HG03280 (cell line): Measurements from ENCODE around the gene ARID3A.
A peak's percentile ranks its signal among the peaks of the same experiment; 100 is the strongest.

ENCODE experiments used
- ATAC-seq: cut with Tn5 transposase; IDR thresholded peaks from one replicate; pipeline ENCODE4 v1.9.1; 2021; ENCODE audit warnings: mild to moderate bottlenecking, moderate library complexity; ENCODE audit not compliant: unreplicated experiment

The ARID3A gene

DNA sequence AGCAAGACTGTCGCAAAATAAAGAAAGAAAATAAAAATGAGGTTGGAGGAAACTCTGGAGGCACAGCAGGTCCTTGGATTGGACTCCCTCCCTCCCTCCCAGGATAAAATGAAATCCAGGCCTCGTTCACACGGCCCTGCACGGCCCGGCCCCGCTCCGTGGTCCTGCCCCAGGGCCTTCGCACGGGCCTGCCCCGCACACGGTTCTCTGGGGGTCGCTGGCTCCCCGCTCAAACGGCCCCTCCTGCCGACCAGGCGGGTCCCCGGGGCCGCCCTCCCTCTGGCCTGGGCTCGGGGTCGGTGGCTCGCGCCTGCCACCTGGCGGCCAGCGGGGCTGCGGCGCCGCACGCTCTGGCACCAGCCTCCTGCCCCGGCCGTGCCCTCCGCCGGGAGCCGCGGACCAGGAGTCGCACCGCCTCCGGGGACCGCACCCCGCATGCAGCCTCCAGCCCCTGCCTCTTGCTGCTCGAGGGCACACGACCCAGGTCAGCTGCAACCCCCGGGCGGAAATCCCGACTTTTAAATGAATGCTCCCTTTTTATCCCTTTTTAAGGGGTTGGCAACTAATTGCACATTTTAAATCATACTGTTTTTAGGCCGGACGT is 56.8 kb downstream of the ARID3A start:
- peak; percentile 63 for ATAC-seq

DNA sequence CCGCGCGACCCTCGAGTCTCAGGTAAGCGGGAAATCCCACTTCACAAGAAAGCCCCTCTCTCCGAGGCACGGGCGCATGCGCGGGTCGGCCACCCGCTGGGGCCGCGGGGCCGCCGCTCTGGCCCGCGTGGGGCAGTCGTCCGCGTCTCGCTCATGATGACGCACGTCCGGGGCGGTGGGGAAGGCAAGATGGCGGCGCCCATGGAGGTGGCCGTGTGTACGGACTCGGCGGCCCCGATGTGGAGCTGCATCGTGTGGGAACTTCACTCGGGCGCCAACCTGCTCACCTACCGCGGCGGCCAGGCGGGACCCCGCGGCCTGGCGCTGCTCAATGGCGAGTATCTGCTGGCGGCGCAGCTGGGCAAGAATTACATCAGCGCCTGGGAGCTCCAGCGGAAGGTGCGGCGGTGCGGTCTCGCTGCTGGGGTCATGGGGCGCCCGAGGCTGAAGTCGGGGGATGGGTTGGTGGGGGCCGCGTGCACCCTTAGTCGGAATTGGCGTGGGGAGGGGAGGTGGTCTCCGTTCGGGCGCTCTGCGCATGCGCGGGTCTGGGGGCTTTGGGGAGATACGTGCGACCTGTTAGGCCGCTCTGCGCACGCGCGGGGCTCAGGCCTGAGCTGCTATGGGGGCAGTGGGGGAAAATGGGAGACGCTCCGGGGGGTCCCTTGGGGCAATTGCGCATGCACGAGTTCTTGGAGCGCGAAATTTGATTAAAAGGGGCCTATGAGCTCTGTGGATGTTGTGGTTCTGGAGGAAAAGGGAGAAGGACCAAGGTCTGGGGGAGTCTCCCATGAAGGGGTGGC is 58.5 kb downstream of the ARID3A start, which contains the start of gene WDR18:
Gene WDR18 (plus strand): TSS at position 181 of the 803 bp plus-strand sequence. CDS start 9 bp downstream, at position 190.
- peak; percentile 80 for ATAC-seq

DNA sequence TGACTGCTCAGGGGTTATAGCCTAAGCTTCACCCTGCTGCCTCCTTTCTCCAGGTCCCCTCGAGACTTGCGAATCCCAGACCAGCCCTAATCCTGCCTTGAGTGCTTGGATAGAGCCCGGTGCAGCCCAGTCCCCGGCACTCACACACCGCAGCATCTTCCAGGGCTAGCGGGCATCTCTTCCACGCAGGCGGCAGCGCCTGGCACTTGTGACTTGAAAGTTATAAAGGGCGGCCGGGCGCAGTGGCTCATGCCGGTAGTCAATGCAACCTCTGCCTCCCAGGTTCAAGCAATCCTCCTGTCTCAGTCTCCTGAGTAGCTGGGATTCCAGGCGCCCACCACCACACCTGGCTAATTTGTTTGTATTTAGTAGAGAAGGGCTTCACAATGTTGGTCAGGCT is 60.2 kb downstream of the ARID3A start:
- no peak for ATAC-seq

DNA sequence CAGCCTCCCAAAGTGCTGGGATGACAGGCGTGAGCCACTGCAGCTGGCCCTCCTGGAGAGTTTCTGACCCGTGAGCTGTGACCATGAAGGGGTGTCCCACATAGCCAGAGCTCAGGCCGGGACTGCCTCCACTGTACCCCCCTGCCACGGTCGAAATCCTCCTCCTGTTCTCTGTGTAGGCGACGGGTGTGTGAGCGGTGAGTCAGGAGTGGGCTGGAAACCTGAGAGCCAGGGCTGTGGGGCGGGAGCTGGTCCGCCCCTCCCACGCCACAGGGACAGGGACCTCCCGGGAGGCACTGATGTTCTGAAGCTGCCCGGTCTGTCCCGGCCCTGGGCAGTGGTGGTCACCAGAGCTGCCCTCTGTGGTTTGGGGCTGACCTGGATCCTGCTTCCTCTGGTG is 62.2 kb downstream of the ARID3A start:
- no peak for ATAC-seq

DNA sequence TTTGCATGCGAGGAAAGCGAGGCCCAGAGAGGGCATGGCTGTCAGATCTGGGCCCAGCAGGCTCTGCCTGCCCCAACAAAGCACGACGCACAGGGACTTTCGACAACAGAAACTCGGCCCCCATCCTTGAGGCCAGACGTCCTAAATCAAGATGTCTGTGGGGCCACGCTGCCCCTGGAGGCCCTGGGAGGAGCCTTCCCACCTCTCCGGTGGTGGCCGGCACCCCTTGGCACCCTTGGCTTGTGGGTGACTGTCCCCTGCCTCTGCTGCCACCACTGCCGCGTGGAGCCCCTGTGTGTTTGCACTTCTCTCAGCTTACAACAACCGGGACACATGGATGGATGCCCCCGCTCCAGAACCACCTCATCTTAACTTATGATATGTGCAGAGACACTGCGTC is 62.7 kb downstream of the ARID3A start:
- ATAC-seq = no peak

DNA sequence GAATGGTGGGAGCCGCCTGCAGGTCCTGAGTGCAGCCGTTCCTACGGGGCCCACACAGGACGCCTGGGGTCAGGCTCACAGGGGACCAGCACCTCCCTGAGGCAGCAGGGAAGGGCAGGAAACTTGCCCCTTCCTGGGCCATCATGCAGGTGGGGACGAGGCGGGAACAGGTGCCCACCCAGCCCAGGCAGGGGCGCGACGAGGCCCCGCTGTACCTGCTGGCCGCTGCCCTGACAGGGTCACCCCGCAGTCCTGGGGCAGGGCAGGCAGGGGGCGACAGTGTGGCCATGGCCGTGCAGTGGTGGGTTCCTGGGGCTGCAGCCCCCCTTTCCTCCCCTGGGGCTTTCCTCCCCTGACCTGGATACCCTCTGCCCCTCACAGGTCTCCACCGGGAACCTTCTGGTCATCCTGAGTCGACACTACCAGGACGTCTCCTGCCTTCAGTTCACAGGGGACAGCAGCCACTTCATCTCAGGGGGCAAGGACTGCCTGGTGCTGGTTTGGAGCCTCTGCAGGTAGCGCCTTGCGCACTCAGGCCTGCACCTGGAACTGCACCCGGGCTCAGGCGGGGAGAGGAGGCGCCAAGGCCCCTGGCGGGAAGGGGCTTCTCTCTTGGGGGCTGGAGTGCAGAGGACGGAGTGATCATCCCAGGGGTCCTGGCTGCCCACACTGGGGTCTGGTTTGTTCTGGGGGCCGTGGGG is 63.7 kb downstream of the ARID3A start:
- ATAC-seq = no peak

DNA sequence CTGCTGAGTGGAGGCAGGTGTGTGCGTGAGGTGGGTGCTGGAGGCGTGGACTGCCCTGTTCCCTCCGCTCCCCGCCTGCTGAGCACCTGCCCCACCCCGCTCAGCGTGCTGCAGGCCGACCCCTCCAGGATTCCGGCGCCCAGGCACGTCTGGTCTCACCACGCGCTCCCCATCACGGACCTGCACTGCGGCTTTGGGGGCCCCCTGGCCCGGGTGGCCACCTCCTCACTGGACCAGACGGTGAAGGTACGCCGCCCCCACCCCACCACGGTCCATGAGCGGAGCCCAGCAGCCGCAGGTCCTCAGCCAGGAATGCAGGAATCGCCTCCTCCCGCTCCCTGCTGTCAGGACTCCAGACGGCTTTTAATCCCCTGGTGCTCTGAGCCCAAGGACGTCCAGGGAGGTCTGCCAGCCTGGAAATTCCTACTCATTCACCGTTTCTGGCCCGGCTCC is 64.3 kb downstream of the ARID3A start:
- no peak for ATAC-seq

DNA sequence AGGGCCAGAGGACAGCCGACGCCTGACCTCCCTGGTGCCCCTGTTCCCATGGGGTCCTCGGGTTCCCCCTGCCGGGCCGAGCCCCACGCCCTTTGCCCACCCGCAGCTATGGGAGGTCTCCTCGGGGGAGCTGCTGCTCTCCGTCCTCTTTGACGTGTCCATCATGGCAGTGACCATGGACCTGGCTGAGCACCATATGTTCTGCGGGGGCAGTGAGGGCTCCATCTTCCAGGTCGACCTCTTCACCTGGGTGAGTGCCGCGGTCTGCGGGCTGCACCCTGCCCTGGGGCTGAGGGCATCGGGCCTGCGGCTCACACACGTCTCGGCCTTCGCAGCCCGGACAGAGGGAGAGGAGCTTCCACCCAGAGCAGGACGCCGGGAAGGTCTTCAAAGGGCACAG is 64.9 kb downstream of the ARID3A start:
- no peak for ATAC-seq

DNA sequence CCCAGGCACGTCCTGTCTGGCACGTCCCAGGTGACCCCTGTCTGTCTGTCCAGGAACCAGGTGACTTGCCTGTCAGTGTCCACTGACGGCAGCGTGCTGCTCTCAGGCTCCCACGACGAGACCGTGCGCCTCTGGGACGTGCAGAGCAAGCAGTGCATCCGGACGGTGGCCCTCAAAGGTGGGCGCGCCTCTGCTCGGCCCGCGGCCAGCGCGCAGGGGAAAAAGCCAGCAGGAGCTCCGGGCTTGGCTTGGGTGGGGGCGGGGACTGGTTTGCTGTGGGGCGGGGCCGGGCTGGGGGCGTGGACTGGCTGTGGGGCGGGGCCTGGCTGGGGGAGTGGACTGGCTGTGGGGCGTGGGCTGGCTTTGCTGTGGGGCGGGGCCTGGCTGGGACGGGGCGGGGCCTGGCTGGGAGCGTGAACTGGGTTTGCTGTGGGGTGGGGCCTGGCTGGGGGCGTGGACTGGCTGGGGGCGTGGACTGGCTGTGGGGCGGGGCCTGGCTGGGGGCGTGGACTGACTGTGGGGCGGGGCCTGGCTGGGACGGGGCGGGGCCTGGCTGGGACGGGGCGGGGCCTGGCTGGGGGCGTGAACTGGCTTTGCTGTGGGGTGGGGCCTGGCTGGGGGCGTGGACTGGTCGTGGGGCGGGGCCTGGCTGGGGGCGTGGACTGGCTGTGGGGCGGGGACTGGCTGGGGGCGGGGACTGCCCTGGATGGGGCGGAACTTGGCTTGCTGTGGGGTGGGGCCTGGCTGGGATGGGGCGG is 65.5 kb downstream of the ARID3A start:
- no peak for ATAC-seq

DNA sequence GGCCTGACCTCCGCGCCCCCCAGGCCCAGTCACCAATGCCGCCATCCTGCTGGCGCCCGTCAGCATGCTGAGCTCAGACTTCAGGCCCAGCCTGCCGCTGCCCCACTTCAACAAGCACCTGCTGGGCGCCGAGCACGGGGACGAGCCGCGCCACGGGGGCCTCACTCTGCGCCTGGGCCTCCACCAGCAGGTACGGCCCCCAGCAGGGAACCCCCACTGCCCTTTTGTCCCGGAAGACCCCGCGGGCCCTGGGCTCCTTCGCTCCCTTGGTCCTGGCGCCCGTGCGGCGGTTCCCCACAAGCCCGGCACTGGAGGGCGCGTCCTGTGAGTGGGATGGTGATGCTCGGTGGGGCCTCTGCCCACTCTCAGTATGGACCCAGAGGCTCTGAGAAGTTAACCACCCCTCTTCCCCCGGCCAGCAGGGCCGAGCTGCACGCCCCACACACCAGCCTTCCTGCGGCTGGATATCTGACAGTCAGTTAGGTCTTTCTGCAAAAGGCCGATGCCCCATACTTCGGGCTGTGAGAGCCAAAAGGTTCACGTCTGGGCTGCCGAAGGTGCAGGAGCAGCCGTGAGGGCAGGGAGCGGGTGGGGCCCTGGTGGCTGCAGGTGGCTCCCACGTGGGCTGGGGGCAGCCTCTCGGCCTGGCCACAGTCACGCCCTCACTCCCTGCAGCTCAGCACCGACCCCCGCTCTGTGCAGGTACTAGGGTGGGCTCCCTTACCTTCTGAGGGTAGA is 66.3 kb downstream of the ARID3A start:
- no peak for ATAC-seq

DNA sequence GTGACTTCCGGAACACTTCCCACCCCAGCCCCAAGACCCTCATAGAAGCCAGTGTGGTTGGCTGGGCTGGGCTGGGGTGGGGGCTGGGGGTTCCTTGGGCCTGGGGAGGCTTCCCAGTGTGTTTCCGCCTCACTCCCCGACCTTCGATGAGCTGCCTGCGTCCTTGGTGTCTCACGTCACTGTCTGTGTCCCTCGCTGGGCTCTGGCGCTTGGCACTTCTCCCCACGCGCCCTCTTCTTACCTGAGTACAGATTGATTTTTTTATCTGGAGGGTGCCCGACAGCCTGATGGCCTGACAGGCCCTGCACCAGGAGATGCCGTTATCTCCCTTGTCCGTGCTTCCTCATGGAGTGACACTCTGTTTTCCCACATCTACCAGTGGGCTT is 66.8 kb downstream of the ARID3A start:
- no peak for ATAC-seq

DNA sequence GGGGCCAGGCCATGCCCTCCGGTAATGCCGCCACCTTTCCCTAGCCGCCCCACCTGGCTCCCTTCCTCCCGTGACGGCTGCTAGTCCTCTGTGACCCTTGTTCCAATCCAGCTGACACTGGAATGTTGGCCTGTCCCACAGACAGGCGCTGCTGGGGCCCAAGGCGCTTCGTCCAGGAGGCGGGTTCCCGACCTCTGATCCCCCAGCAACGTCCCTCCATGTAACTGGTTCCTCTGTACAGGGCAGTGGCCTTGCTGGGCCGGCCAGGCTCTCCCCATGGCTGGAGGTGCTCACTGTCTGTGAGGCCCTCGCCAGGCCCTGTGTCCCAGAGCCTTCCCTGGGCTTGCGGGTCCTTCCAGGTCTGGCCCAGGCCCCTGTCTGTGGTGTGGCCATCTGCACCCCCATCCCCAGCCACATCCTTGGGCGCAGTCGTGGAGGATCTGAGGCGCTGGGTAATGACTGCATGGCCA is 67.6 kb downstream of the ARID3A start:
- no peak for ATAC-seq

DNA sequence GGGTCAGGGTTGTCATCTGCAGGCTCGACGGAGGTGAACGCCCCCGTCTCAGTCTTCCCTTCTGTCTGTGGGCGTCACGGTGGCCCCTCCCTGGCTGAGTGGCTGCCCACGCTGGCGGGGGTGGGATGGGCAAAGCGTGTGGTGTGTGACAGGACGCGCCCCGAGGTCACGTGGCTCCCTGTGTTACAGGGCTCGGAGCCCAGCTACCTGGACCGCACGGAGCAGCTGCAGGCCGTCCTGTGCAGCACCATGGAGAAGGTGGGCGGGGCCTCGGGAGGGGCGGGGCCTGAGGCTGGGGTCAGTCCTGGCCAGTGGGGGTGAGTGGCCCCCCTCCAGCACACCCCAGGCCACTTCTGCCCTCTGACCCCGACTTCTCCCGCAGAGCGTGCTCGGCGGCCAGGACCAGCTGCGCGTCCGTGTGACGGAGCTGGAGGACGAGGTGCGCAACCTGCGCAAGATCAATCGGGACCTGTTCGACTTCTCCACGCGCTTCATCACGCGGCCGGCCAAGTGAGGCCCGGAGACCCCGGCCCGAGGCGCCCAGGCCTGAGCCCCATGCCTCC is 68.1 kb downstream of the ARID3A start:
- no peak for ATAC-seq

DNA sequence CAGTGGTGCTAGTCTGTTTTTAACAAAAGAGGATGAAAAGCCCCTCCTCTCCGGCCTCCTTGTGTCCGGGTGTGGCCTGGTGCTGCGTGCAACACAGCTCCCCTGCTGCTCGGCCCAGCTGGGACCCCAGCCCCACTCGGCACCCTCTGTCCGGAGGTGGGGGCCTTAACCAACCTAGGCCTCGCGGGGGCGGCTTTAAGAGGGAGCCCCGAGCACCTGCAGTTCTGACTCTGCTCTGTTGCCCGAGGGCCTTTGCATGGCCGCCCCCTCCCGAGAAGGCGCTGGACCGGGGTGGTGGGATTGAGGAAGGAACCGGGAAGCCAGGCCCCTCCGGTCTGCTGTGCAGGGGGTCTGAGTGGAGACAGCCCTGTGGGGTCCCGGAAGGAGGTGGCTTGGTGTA is 68.7 kb downstream of the ARID3A start:
- no peak for ATAC-seq

DNA sequence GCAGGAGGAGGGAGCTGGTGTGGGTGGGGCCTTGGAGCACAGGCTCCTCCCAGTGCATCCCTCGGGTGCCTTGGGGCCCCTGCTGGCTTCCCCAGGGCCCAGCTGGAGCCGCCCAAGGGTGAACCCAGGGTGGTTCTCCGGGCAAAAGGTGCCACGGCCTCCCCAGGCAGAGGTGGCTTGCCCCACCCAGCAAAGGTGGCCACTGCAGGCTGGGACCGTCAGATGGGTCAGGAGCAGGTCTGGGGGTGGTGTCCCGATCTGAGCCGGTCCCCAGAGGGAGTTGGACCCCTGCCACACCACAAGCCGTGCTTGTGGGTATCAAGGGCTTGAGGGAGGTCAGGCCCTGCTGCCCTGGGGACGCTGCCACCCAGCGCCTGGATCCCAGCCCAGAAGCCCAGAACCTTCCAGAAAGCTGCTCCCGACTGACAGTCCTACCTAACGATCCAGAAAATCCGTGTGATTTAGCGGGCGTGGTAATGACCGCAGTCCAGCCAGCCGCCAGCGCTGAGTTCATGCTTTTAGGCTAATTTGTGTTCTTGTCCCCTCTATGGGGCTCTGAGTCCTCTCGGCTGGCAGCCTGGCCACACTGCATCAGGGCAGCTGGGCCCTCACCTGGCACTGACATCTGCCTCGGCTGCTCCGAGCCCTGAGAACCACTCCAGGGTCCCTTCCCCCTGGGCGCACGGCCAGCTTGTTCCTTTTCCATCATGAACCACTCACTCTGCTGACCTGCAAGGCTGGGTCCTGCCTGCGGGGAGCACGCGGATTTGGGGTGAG is 69.4 kb downstream of the ARID3A start:
- ATAC-seq = no peak

DNA sequence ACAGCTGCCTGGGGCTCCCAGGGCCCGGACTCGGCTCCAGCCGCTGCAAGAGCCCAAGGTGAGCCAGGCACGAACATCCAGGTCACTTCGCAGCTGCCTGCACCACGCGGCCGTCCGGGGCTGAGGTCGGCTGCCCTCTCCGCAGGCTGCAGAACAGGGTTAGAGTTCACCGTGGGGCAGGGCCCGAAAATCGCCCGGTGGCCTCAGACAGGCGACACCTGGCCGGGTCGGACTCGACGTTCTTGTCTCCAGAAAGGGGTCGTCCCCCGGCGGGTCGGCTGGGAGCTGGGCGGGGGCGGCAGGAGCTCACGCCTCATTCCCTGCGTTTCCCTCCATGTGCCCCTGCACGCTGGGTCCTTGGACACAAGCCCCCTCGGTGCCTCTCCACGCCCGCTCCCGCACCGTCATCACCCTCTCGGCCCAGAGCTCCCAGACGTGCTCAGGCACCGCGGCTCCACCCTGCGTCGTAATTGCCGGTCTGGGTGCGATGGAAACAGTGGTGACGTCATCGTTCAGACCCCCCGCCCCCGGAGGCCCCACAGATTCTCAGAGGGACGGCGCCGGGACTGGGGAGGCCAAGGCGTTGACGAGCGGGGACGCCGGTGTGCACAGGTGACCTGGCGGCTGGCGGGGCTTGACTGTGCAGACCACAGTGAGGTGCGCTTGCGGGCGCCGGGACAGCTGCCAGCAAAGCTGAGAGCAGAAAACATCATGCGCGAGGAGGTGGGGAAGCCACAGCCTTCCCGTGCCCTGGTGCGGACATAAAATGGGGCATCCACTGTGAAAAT is 70.4 kb downstream of the ARID3A start:
- no peak for ATAC-seq

DNA sequence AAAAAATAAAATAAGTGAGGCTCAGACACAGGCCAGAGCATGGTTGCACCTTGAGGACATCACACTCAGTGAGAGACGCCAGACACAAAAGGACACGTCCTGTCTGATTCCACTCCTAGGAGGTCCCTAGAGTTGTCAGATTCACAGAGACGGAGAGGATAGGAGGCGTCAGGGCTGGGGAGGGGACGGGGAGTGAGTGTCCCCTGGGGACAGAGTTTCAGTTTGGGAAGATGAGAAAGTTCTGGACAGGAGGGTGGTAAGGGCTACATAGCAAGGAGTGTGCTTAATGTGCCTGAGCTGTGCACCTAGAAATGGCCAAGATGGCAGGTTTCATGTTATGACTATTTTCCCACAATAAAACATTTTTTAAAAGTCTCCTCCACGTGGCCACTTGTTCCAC is 72.2 kb downstream of the ARID3A start:
- no peak for ATAC-seq

DNA sequence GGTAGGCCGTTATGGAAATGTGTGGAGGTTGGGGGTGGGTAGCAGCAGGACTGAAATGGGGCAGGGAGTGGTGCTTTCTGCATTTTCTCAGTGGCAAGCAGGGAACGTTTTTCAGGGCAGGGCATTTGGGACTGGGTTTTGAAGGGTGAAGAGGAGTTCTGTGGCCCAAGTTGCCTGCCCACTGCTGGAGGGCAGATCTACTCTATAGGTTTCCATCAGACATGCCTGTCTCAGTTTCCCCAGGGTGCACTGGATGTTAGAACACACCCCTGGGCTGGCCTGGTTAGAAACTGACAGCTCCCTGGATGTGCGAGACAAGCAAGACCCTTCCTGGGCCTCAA is 73.5 kb downstream of the ARID3A start:
- no peak for ATAC-seq

DNA sequence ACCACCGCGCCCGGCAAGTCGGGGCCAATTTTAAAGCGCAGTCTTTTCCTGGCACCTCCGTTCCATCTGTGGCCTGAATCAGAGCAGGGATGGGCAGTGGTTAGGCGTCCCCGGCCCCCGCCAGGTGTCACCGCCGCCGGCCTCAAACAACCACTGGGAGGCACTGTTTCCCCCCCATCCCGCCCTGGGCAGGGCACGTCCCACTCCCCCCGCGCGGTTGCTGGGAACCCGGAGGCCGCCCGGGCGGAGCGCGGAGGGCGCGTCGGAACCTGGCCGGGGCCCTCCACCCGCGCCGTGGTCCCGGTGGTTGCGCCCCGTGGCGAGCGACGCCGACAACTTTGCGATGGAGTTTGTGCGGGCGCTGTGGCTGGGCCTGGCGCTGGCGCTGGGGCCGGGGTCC is 74.3 kb downstream of the ARID3A start, which contains the start of gene GRIN3B:
Gene GRIN3B (plus strand): TSS at position 325 of the 400 bp plus-strand sequence. CDS start 19 bp downstream, at position 344.
- ATAC-seq = no peak
